ENCODE results near the gene DHRS2. TPM values are rescaled to one million over a fixed set of nuclear protein-coding genes. Genes with fewer than 3 reads are reported as not detected.

Gene DHRS2
- polyA plus RNA-seq, 1 donor from 2014 or later: 1.3 TPM

- H3K9ac ChIP-seq (ENCODE audit: low read length): no peak overlapping the region
- no peak overlapping the region for H3K27ac ChIP-seq (ENCODE audit: low read length)
- H3K4me2 ChIP-seq (ENCODE audit: low read length): no peak overlapping the region
- H3K27me3 ChIP-seq (ENCODE audit: insufficient read depth, low read depth, low read length): no peaks in the 10 kb centered on the region
- no peaks in the 10 kb centered on the region for H3K36me3 ChIP-seq (ENCODE audit: insufficient read depth, low read length)
- H3K9me3 ChIP-seq (ENCODE audit: low read length): no peaks in the 10 kb centered on the region
- no peaks in the 10 kb centered on the region for H3F3A ChIP-seq (ENCODE audit: insufficient read depth, low read length, poor library complexity, severe bottlenecking)
- H3K9me2 ChIP-seq (ENCODE audit: insufficient read depth, low read length): no peaks in the 10 kb centered on the region
- H3K4me3 ChIP-seq (ENCODE audit: low read length): no peak overlapping the region
- no peaks in the 10 kb centered on the region for H3K79me2 ChIP-seq (replicated peaks; ENCODE audit: insufficient read depth, low read length)
- no peaks in the 10 kb centered on the region for H4K20me1 ChIP-seq (ENCODE audit: insufficient read depth)
- TF ChIP-seq MXI1 (conservative IDR thresholded peaks at IDR 0.05; ENCODE audit: poor library complexity, severe bottlenecking) (no peak), SMC3 (conservative IDR thresholded peaks at IDR 0.05; ENCODE audit: poor library complexity) (no peak), EP300 (conservative IDR thresholded peaks at IDR 0.05; ENCODE audit: poor library complexity, severe bottlenecking) (no peak), POLR2AphosphoS5 (IDR thresholded peaks at IDR 0.05) (no peak), CTCF (IDR thresholded peaks at IDR 0.05; ENCODE audit: poor library complexity, severe bottlenecking) (no peak), RAD21 (conservative IDR thresholded peaks at IDR 0.05) (no peak), REST (IDR thresholded peaks at IDR 0.05; ENCODE audit: borderline replicate concordance) (no peak), EZH2 (IDR thresholded peaks at IDR 0.05; ENCODE audit: borderline replicate concordance, insufficient read depth, low read length, poor library complexity, severe bottlenecking) (no peak), TAF1 (IDR thresholded peaks at IDR 0.05; ENCODE audit: low read depth) (no peak)
- H2AFZ ChIP-seq (ENCODE audit: low read depth, low read length): no peak overlapping the region
Observed at GRCh38 chr14:23631234-23631633, 4.9 kb upstream of the DHRS2 start.

- H3K27me3 ChIP-seq (ENCODE audit: insufficient read depth, low read depth, low read length): no peaks in the 10 kb centered on the region
- H3K9me3 ChIP-seq (ENCODE audit: low read length): no peaks in the 10 kb centered on the region
- peak overlapping the region; percentile 37 for H2AFZ ChIP-seq (ENCODE audit: low read depth, low read length)
- no peaks in the 10 kb centered on the region for H3F3A ChIP-seq (ENCODE audit: insufficient read depth, low read length, poor library complexity, severe bottlenecking)
- no peak overlapping the region for H3K9ac ChIP-seq (ENCODE audit: low read length)
- H3K36me3 ChIP-seq (ENCODE audit: insufficient read depth, low read length): no peaks in the 10 kb centered on the region
- H3K27ac ChIP-seq (ENCODE audit: low read length): peak overlapping the region; percentile 56
- no peaks in the 10 kb centered on the region for H3K79me2 ChIP-seq (replicated peaks; ENCODE audit: insufficient read depth, low read length)
- H3K4me2 ChIP-seq (ENCODE audit: low read length): no peak overlapping the region
- H3K9me2 ChIP-seq (ENCODE audit: insufficient read depth, low read length): no peaks in the 10 kb centered on the region
- TF ChIP-seq POLR2AphosphoS5 (IDR thresholded peaks at IDR 0.05) (no peak), EZH2 (IDR thresholded peaks at IDR 0.05; ENCODE audit: borderline replicate concordance, insufficient read depth, low read length, poor library complexity, severe bottlenecking) (no peak), TAF1 (IDR thresholded peaks at IDR 0.05; ENCODE audit: low read depth) (no peak), SMC3 (conservative IDR thresholded peaks at IDR 0.05; ENCODE audit: poor library complexity) (peak; percentile 91), CTCF (IDR thresholded peaks at IDR 0.05; ENCODE audit: poor library complexity, severe bottlenecking) (peak; percentile 96), MXI1 (conservative IDR thresholded peaks at IDR 0.05; ENCODE audit: poor library complexity, severe bottlenecking) (no peak), REST (IDR thresholded peaks at IDR 0.05; ENCODE audit: borderline replicate concordance) (no peak), EP300 (conservative IDR thresholded peaks at IDR 0.05; ENCODE audit: poor library complexity, severe bottlenecking) (peak; percentile 8), RAD21 (conservative IDR thresholded peaks at IDR 0.05) (peak; percentile 94)
- H3K4me3 ChIP-seq (ENCODE audit: low read length): peak overlapping the region; percentile 19
- H4K20me1 ChIP-seq (ENCODE audit: insufficient read depth): no peaks in the 10 kb centered on the region
Observed at GRCh38 chr14:23631702-23632460, 4.3 kb upstream of the DHRS2 start.
